CD4-positive, alpha-beta T cell treated with Interleukin-15 for 4 hours (primary cell): ENCODE results near the gene CTXN2.

Experiments
- DNase-seq: peaks from one replicate; pipeline ENCODE4 v3.0.0-alpha.2; 2020; ENCODE audit warnings: low spot score

Gene CTXN2

GRCh38 chr15:48222627-48223026, 31.2 kb downstream of the CTXN2 start:
- no peak for DNase-seq

- no peak for DNase-seq
Measured at GRCh38 chr15:48225771-48226170, 34.3 kb downstream of the CTXN2 start.

GRCh38 chr15:48230498-48230897, 39.0 kb downstream of the CTXN2 start:
- no peak for DNase-seq

GRCh38 chr15:48233246-48233645, 41.8 kb downstream of the CTXN2 start:
- no peak for DNase-seq

- no peak for DNase-seq
Measured at GRCh38 chr15:48239334-48239733, 47.9 kb downstream of the CTXN2 start.

- DNase-seq = no peak
Measured at GRCh38 chr15:48242015-48242414, 50.5 kb downstream of the CTXN2 start.

- DNase-seq = no peak
Measured at GRCh38 chr15:48242535-48242934, 51.1 kb downstream of the CTXN2 start.

- DNase-seq = no peak
Measured at GRCh38 chr15:48244921-48245320, 53.5 kb downstream of the CTXN2 start.

- no peak for DNase-seq
Measured at GRCh38 chr15:48248414-48248813, 56.9 kb downstream of the CTXN2 start.

GRCh38 chr15:48250640-48251076, 59.2 kb downstream of the CTXN2 start:
- no peak for DNase-seq

GRCh38 chr15:48253172-48253571, 61.7 kb downstream of the CTXN2 start:
- no peak for DNase-seq
